Adrenal gland (tissue), 12 donors: ENCODE results near the gene CDS2. TPM values are rescaled to one million over a fixed set of nuclear protein-coding genes. Genes with fewer than 3 reads are reported as not detected.
A peak's percentile ranks its signal among the peaks of the same experiment; 100 is the strongest.
"Not testable (repeated sequence)": the region's sequence is repeated elsewhere in the genome, so short reads cannot be mapped to it uniquely, and the experiment has no call there.

Experiments used
- DNase-seq, 7 donors: peaks; one replicate each; pipeline ENCODE4 v3.0.0-alpha.2; 2019 to 2020
- H3K27ac ChIP-seq, 5 donors: fragments of 200-600 bp; sonication (generic) in 4 of 5; 1 replicate in 3 of 5; 2 replicates in 2 of 5; pipeline versions ENCODE4 v1.5.1 to v1.8.0; 2016 to 2020; ENCODE audit warnings: mild to moderate bottlenecking in 1 of 5
- H3K27me3 ChIP-seq: fragments of 200-600 bp; 2 replicates; pipeline ENCODE4 v1.8.0; 2021
- H3K36me3 ChIP-seq, 2 donors: fragments of 200-600 bp; replicated peaks in 1 of 2; 1 replicate in 1 of 2; 2 replicates in 1 of 2; pipeline versions ENCODE4 v1.5.1 to v1.8.0; 2018 to 2022
- H3K4me1 ChIP-seq, 2 donors: fragments of 200-600 bp; replicated peaks in 1 of 2; 1 replicate in 1 of 2; 2 replicates in 1 of 2; pipeline versions ENCODE4 v1.5.1 to v1.8.0; 2018 to 2021
- H3K4me3 ChIP-seq, 4 donors: fragments of 200-600 bp; sonication (generic) in 3 of 4; one replicate each; pipeline ENCODE4 v1.5.1; 2016 to 2018
- H3K9me3 ChIP-seq, 3 donors: fragments of 200-600 bp; sonication (generic) in 1 of 3; replicated peaks in 1 of 3; 1 replicate in 2 of 3; 2 replicates in 1 of 3; pipeline versions ENCODE4 v1.5.1 to v1.8.0; 2016 to 2021
- POLR2A ChIP-seq, 2 donors: fragments of 450-650 bp; IDR thresholded peaks; one replicate each; pipeline ENCODE4 v1.6.1; 2017; ENCODE audit warnings: antibody characterized with exemption in 2 of 2, mild to moderate bottlenecking in 2 of 2, moderate library complexity in 1 of 2
- WGBS, 4 donors: extraction: QIAGEN DNeasy Blood & Tissue Kit in 2 of 4; methylation state at CpG; one replicate each; pipeline versions ENCODE4 v1.1.5 to v1.1.7; 2013 to 2017; 5-methylcytosine and 5-hydroxymethylcytosine counted together
- intact Hi-C, 2 donors: fragments of 100-400 bp; cut with DNase I; formaldehyde crosslinking; loops; one replicate each; pipeline versions ENCODE4 v1.14.1 to v1.15.0; 2022 to 2023
- polyA plus RNA-seq, 3 donors: library from polyadenylated mRNA; stranded (reverse); fragments of 200-250 nt in 2 of 3; fragments of 350-450 nt in 1 of 3; fragmentation: Illumina TruSeq in 1 of 3; extraction: RNeasy Lipid Tissue Mini Kit (QIAGEN cat#74804) in 1 of 3; gene quantifications; one replicate each; pipeline ENCODE4 v1.2.3, GENCODE V29; 2013 to 2014
- total RNA-seq, 9 donors: library from RNA; depleted of rRNA in 4 of 9; stranded (reverse); fragments of >200 nt in 4 of 9; fragments of 120-200 nt in 1 of 9; fragmentation: NEBNext Ultra II Directional in 1 of 9; extraction: Animal tissue kit (Norgen Biotek cat#: 25700) in 1 of 9; gene quantifications; one replicate each; pipeline versions ENCODE4 v1.1.0 to v1.2.4, GENCODE V29; 2013 to 2023
- TF ChIP-seq, protein P1 (sequence below), 6 experiments: fragments of 450-650 bp in 4 of 6; fragments of 200-600 bp in 2 of 6; sonication (generic) in 1 of 6; IDR thresholded peaks; 1 replicate in 5 of 6; 2 replicates in 1 of 6; pipeline versions ENCODE4 v1.5.1 to v1.8.0; 2016 to 2021; ENCODE audit warnings: antibody characterized with exemption in 6 of 6, mild to moderate bottlenecking in 2 of 6, moderate library complexity in 1 of 6
- donor health status: healthy with polysubstance abuse.
- donor health status: Bipolar disorder and iron deficiency.
- donor health status: DM: yes; HTN: yes; CAD: no.
- donor health status: DM: no; HTN: no; CAD: no.
- donor health status: DM: no; HTN: no; CAD: no.
- donor health status: DM: yes; HTN: yes; CAD: no.

The CDS2 gene
- total and polyA plus RNA-seq, 12 donors = 11.8 to 71.0 (median 35.0) TPM

DNA sequence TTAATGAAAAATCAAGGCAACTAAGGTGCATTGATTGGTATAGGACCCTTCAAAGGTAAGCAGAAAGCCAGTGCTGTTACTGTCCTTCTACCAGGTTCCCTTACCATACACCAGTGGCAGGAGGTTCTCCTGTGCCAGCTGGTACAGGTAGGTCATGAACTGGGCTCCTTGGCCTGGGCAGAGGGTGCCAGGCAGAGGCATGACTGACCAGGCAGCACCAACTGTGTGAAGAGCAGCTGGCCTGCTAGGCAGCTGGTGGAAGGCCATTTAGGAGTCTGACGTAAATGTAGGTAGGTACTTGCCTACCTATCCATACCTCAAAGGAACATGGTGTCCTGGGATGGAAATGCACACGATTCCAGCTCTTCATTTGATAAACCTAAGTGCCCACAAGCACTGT is 30.3 kb upstream of the CDS2 start:
- Histone ChIP-seq H3K4me3 (no peak overlapping the region), H3K27me3 (no peaks in the 10 kb centered on the region), H3K4me1 (peaks cover 0 to 5% of the 10 kb centered on the region in 2 donors), H3K9me3 (no peaks in the 10 kb centered on the region), H3K27ac (no peak overlapping the region), H3K36me3 (peaks cover 0 to 23% of the 10 kb centered on the region in 2 donors)
- 91 to 100% (median 98%) methylated on average over 2 of the region's 2 CpGs for WGBS, 4 donors
- TF ChIP-seq, protein P1, sequence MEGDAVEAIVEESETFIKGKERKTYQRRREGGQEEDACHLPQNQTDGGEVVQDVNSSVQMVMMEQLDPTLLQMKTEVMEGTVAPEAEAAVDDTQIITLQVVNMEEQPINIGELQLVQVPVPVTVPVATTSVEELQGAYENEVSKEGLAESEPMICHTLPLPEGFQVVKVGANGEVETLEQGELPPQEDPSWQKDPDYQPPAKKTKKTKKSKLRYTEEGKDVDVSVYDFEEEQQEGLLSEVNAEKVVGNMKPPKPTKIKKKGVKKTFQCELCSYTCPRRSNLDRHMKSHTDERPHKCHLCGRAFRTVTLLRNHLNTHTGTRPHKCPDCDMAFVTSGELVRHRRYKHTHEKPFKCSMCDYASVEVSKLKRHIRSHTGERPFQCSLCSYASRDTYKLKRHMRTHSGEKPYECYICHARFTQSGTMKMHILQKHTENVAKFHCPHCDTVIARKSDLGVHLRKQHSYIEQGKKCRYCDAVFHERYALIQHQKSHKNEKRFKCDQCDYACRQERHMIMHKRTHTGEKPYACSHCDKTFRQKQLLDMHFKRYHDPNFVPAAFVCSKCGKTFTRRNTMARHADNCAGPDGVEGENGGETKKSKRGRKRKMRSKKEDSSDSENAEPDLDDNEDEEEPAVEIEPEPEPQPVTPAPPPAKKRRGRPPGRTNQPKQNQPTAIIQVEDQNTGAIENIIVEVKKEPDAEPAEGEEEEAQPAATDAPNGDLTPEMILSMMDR (IDR thresholded peaks at IDR 0.05) = no peak
- no peak for TF ChIP-seq POLR2A (IDR thresholded peaks at IDR 0.05)
- DNase-seq = peak in 1 of 7 donors; percentile 39
- intact Hi-C loops = loop anchor here (5.0 to 10.0 kb wide), 3 partner anchors 52 to 344 kb away; partner anchors contain the start of gene SLC23A2 (in 2 of the 2)

DNA sequence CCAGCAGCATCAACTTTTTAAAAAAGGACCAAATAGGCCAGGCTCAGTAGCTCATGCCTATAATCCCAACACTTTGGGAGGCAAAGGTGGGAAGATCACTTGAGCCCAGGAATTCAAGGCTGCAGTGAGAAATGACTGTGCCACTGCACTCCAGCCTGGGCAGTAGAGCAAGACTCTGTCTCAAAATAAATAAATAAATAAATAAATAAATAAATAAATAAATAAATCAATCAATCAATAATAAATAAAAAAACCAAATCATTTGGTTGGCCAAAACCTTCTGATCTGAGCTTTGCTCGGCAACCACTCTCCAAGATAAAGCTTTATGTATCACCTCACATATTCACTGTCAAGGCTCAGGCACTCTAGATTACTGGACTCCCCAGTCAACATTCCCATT is 27.8 kb upstream of the CDS2 start:
- H3K36me3 ChIP-seq = peaks cover 0 to 41% of the 10 kb centered on the region in 2 donors
- 93 to 100% (median 97%) methylated on average over 1 of the region's 1 CpG for WGBS, 4 donors
- H3K27me3 ChIP-seq, H3K4me1 ChIP-seq, DNase-seq, H3K4me3 ChIP-seq, H3K9me3 ChIP-seq, H3K27ac ChIP-seq: not testable (repeated sequence)
- intact Hi-C loops = loop anchor here (5.0 to 10.0 kb wide), 3 partner anchors 54 to 347 kb away; partner anchors contain the start of gene SLC23A2 (in 2 of the 2)

DNA sequence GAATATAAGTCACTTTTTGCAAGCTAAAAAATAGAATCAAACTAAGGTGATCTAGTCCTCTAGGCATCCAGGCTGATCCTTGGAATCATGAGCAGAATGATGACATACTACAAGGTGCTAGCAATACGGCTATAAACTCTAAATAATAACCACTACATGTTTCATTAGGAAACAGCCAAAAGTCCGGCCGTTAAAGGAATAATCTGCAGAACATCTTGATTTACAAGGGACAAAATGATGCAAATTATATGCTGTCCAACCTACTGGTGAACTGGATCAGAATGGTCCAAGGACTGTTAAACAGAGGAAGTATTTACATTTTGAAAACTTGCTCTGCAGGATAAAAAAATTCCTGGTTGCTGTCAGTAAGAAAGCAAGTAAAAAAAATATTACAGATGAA is 26.9 kb upstream of the CDS2 start:
- not testable (repeated sequence) for H3K27me3 ChIP-seq, H3K4me3 ChIP-seq, H3K4me1 ChIP-seq, H3K27ac ChIP-seq, DNase-seq, H3K9me3 ChIP-seq
- H3K36me3 ChIP-seq = peaks cover 0 to 50% of the 10 kb centered on the region in 2 donors
- 69 to 88% (median 80%) methylated on average over 3 of the region's 3 CpGs for WGBS, 4 donors
- intact Hi-C loops = loop anchor here (5.0 to 10.0 kb wide), 3 partner anchors 55 to 348 kb away; partner anchors contain the start of gene SLC23A2 (in 2 of the 2)

DNA sequence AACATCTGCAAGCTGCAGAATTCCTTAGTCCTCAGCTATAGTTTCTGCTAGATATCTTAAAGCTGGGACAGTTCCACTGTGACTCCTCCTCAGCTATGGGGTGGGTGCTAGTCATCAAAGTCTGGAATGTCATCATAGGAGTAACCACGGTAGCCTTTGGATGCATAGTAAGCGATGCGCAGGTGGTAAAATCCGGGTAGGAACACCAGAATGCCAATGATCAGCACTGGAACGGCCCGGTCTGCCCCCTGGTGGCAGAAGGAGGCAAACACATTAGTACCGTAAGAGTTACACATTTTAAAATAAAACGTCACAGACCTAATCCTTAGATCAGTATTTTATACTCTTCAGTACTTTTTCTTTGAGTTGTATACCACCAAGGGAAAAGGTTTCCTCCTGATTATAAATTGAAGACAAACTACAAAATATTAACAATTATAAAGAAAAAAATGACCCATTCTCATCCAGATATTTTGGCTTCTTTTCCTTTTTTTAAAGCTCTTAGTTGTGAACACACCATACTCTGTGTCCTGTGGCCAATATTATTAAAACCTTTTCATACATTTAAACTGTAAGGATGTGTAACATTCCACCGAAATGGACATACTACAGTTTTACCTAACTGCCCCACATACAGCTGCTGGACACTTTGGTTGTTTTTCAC is 26.0 kb upstream of the CDS2 start:
- Histone ChIP-seq H3K9me3 (no peaks in the 10 kb centered on the region), H3K27me3 (no peaks in the 10 kb centered on the region), H3K27ac (peak overlapping the region in 1 of 5 donors; percentile 55), H3K36me3 (peaks cover 0 to 58% of the 10 kb centered on the region in 2 donors), H3K4me1 (peaks cover 0 to 5% of the 10 kb centered on the region in 2 donors), H3K4me3 (no peak overlapping the region)
- DNase-seq = peak; percentile 62 to 95 (median 86)
- WGBS, 4 donors = 5 to 11% (median 9%) methylated on average over 9 of the region's 9 CpGs
- TF ChIP-seq, protein P1 (IDR thresholded peaks at IDR 0.05) = peak; percentile 87 to 96 (median 93)
- TF ChIP-seq POLR2A (IDR thresholded peaks at IDR 0.05) = no peak
- intact Hi-C loops = no loop called here

DNA sequence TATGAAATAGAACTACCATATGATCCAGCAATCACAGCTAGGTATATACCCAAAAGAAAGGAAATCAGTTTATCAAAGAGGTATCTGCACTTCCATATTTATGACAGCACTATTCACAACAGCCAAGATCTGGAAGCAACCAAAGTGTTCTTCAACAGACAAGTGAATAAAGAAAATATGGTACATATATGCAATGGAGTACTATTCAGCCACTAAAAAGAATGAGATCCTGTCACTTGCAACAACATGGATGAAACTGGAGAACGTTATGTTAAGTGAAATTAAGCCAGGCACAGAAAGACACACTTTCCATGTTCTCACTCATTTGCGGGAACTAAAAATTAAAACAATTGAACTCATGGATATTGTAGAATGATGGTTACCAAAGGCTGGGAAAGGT is 22.3 kb upstream of the CDS2 start:
- no peaks in the 10 kb centered on the region for H3K9me3 ChIP-seq
- H3K27ac ChIP-seq = no peak overlapping the region
- DNase-seq = no peak
- peaks cover 0 to 13% of the 10 kb centered on the region in 2 donors for H3K4me1 ChIP-seq
- peaks cover 0 to 75% of the 10 kb centered on the region in 2 donors for H3K36me3 ChIP-seq
- intact Hi-C loops = no loop called here
- no peaks in the 10 kb centered on the region for H3K27me3 ChIP-seq
- no peak for TF ChIP-seq POLR2A (IDR thresholded peaks at IDR 0.05)
- TF ChIP-seq, protein P1 (IDR thresholded peaks at IDR 0.05) = no peak
- no peak overlapping the region for H3K4me3 ChIP-seq
- WGBS, 4 donors = 95 to 99% (median 96%) methylated on average over 2 of the region's 2 CpGs
